Psoas muscle (tissue), 8 donors: ENCODE results near the gene VWA8. TPM values are rescaled to one million over a fixed set of nuclear protein-coding genes. Genes with fewer than 3 reads are reported as not detected.
A peak's percentile ranks its signal among the peaks of the same experiment; 100 is the strongest.

ENCODE experiments used
- ATAC-seq, 4 donors: fragments of 200-7000 bp; cut with Tn5 transposase; one replicate each; pipeline ENCODE4 v1.9.1; 2020; ENCODE audit warnings: moderate library complexity in 3 of 4, mild to moderate bottlenecking in 2 of 4
- DNase-seq, 2 donors: peaks; one replicate each; pipeline ENCODE4 v3.0.0-alpha.2; 2020
- H3K27ac ChIP-seq: fragments of 200-600 bp; one replicate; pipeline ENCODE4 v1.8.0; 2022
- H3K27me3 ChIP-seq, 3 donors: fragments of 200-600 bp in 1 of 3; one replicate each; pipeline versions ENCODE4 v1.6.1 to v1.8.0; 2013 to 2022; ENCODE audit warnings: low read length in 2 of 3, mild to moderate bottlenecking in 2 of 3, moderate library complexity in 1 of 3; ENCODE audit not compliant: insufficient read depth in 3 of 3
- H3K36me3 ChIP-seq, 2 donors: fragments of 200-600 bp in 1 of 2; one replicate each; pipeline versions ENCODE4 v1.6.1 to v1.8.0; 2013 to 2022; ENCODE audit warnings: low read depth in 1 of 2, mild to moderate bottlenecking in 1 of 2, moderate library complexity in 1 of 2; ENCODE audit not compliant: insufficient read depth in 1 of 2
- H3K4me1 ChIP-seq: fragments of 200-600 bp; one replicate; pipeline ENCODE4 v1.8.0; 2022
- H3K4me3 ChIP-seq: fragments of 200-600 bp; one replicate; pipeline ENCODE4 v1.8.0; 2022; ENCODE audit warnings: mild to moderate bottlenecking
- H3K9me3 ChIP-seq: fragments of 200-600 bp; one replicate; pipeline ENCODE4 v1.8.0; 2022
- WGBS, 3 donors: extraction: QIAGEN DNeasy Blood & Tissue Kit; methylation state at CpG; one replicate each; pipeline versions ENCODE4 v1.1.6 to v1.1.7; 2013; 5-methylcytosine and 5-hydroxymethylcytosine counted together
- intact Hi-C, 2 donors: fragments of 100-400 bp; cut with DNase I; formaldehyde crosslinking; loops; one replicate each; pipeline versions ENCODE4 v1.11.0 to v1.14.2; 2022
- polyA plus RNA-seq, 3 donors: library from polyadenylated mRNA; stranded (reverse); fragments of 200-250 nt; gene quantifications; one replicate each; pipeline ENCODE4 v1.2.3, GENCODE V29; 2013
- total RNA-seq, 4 donors: library from RNA; stranded (reverse); fragmentation: NEBNext Ultra II Directional in 2 of 4; extraction: Animal tissue kit (Norgen Biotek cat#: 25700) in 2 of 4; gene quantifications; one replicate each; pipeline versions ENCODE4 v1.2.1 to v1.2.4, GENCODE V29; 2021 to 2023
- TF ChIP-seq, protein P1 (sequence below): fragments of 200-600 bp; IDR thresholded peaks from one replicate; pipeline ENCODE4 v1.8.0; 2022; ENCODE audit warnings: antibody characterized with exemption
- donor health status: healthy with polysubstance abuse.
- donor health status: DM: no; HTN: no; CAD: no; lungs with moderate emphysema.
- donor health status: Bipolar disorder and iron deficiency.
- donor health status: healthy.
- donor health status: DM: yes; HTN: yes; CAD: no.
- donor health status: DM: no; HTN: no; CAD: no.
- donor health status: DM: no; HTN: no; CAD: no.
- donor health status: DM: yes; HTN: yes; CAD: no.

VWA8 gene
- total and polyA plus RNA-seq, 7 donors: 8.6 to 50.5 (median 30.1) TPM

DNA sequence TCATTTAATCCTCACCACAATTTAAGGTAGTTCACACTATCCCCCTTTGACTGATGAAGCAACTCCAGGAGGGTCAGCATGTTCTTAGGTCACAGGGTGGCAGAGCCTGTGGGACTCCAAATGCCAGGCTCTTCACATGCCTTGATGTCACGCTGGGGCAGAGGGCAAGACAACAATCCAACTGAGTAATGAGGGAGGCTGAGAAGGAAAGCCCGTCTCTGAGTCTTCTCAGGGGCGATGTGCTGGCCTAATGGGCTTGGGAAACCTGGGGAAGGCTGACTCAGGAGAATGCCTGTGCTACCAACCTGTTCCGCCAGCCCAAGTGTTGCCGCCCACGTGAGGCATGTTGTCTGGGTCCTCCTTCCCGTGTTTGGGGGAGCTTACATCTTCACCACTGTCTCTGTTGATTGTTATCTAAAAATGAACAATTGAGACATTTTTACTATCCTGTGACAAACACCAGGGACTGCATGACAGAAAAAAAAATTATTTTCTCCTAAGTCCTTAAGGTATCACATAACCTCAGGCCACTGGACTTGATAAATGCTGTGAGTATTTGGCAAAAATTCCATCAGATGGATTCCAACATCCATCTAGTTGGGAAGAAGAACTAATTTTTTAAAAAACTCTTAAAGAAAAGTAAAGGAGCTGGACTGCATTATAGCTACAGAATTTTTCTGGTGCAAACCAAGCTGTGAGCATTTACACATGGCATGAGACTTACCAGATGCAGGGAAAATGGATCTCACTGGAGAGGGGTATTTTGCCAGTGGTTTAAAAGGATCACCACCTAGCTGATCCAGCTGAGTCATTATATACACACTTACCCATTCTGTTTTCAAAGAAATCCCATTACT lies 346.0 kb downstream of the VWA8 start:
- intact Hi-C loops: loop anchor here in 1 of 2 donors (5.0 kb wide), 1 partner anchor 32 kb away; no protein-coding TSS in a partner anchor
- H3K4me3 ChIP-seq: no peak overlapping the region
- H3K27me3 ChIP-seq: no peaks in the 10 kb centered on the region
- H3K27ac ChIP-seq: no peak overlapping the region
- WGBS, 3 donors: 80 to 83% (median 81%) methylated on average over 7 of the region's 7 CpGs
- peaks cover under 1 to 28% of the 10 kb centered on the region in 2 donors for H3K36me3 ChIP-seq
- H3K4me1 ChIP-seq: peaks cover 5% of the 10 kb centered on the region
- TF ChIP-seq, protein P1, sequence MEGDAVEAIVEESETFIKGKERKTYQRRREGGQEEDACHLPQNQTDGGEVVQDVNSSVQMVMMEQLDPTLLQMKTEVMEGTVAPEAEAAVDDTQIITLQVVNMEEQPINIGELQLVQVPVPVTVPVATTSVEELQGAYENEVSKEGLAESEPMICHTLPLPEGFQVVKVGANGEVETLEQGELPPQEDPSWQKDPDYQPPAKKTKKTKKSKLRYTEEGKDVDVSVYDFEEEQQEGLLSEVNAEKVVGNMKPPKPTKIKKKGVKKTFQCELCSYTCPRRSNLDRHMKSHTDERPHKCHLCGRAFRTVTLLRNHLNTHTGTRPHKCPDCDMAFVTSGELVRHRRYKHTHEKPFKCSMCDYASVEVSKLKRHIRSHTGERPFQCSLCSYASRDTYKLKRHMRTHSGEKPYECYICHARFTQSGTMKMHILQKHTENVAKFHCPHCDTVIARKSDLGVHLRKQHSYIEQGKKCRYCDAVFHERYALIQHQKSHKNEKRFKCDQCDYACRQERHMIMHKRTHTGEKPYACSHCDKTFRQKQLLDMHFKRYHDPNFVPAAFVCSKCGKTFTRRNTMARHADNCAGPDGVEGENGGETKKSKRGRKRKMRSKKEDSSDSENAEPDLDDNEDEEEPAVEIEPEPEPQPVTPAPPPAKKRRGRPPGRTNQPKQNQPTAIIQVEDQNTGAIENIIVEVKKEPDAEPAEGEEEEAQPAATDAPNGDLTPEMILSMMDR: no peak
- no peak for DNase-seq
- peaks cover 4% of the 10 kb centered on the region for H3K9me3 ChIP-seq
- ATAC-seq: peak in 3 of 4 donors; percentile 40 to 66 (median 65)

DNA sequence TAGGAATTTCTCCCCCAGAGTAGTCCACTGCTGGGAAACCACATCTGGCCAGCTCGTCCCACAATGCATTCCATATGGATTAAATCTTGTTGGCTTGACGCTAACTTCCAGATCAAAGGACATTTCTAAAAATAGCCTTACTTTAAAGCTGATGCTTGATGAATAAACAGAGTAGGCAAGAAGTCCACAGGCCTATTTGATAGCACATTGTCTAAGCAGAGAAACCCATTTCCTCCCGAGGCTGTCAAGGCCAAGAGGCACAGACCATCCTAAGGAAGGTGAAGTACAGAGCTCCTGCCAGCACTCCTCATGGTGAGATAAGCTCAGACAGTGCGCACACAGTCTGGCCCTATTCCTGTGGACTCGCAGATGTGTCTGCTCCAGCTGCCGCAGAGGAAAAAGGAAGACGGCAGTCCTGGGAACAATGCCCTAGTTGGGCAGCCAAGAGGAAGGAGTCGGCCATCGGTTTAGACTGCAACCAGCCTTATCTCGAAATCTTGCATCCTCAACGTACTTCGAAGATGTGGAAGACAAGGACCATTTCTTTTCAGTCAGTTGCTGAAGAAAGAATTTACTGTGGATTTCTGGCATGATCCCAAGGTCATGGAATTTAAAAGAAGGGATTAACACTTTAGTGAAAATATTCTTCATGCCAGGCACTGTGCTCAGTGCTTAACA lies 346.8 kb downstream of the VWA8 start:
- Histone ChIP-seq H3K36me3 (peaks cover 3 to 36% of the 10 kb centered on the region in 2 donors), H3K9me3 (peaks cover 4% of the 10 kb centered on the region), H3K4me1 (peaks cover 5% of the 10 kb centered on the region), H3K27ac (peak overlapping the region; percentile 39), H3K27me3 (no peaks in the 10 kb centered on the region), H3K4me3 (no peak overlapping the region)
- peak; percentile 51 to 78 (median 72) for ATAC-seq
- TF ChIP-seq, protein P1: no peak
- 16 to 30% (median 24%) methylated on average over 12 of the region's 12 CpGs for WGBS, 3 donors
- peak; percentile 55 to 68 for DNase-seq
- intact Hi-C loops: loop anchor here in 1 of 2 donors (5.0 kb wide), 1 partner anchor 33 kb away; no protein-coding TSS in a partner anchor

DNA sequence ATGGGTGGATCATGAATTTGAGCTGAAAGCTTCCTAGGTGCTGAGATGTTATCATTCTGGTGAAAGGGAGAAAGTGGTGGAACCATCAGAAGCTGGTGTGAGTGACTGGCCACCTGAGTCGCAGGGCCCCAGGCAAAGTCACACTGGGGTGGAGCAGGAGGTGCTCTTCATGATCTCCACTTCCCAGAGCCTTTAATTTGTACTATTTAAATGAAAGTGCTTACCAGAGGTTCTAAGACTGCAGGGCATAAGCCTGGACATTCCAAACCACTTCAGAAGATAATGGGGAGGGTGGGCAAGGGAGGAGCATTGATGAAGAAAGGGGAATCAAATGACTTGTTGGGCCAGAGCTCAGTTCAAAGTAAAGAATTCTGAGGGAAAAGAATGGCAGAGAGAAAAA lies 347.4 kb downstream of the VWA8 start:
- intact Hi-C loops: loop anchor here in 1 of 2 donors (5.0 kb wide), 1 partner anchor 34 kb away; no protein-coding TSS in a partner anchor
- TF ChIP-seq, protein P1: no peak
- no peaks in the 10 kb centered on the region for H3K9me3 ChIP-seq
- no peak overlapping the region for H3K4me3 ChIP-seq
- H3K27ac ChIP-seq: peak overlapping the region; percentile 39
- no peak for ATAC-seq
- DNase-seq: no peak
- WGBS, 3 donors: 86 to 100% (median 93%) methylated on average over 1 of the region's 1 CpG
- peaks cover 5% of the 10 kb centered on the region for H3K4me1 ChIP-seq
- H3K36me3 ChIP-seq: peaks cover 3 to 42% of the 10 kb centered on the region in 2 donors
- no peaks in the 10 kb centered on the region for H3K27me3 ChIP-seq

DNA sequence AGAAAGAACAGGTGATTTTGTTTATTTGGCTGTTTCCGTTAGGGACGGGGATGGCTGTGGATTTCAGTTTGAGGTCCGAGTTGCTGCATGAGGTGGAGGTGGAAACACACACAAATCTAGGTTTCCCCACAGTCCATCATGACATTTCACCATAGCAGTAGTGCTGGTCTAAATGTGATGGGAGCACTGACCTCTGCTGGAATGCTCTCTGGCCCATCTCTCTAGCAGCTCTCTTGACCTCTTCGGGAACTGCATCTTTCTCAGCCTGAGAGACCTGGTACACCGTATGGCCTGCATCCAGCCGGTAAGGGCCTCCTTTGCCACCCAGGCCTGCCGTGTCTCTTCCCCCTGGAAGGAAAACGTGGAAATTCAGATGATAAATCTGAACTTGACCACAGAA lies 349.5 kb downstream of the VWA8 start:
- Histone ChIP-seq H3K4me3 (no peak overlapping the region), H3K4me1 (peaks cover 5% of the 10 kb centered on the region), H3K9me3 (no peaks in the 10 kb centered on the region), H3K36me3 (peaks cover 3 to 63% of the 10 kb centered on the region in 2 donors), H3K27ac (peak overlapping the region; percentile 60), H3K27me3 (no peaks in the 10 kb centered on the region)
- TF ChIP-seq, protein P1: no peak
- 95% methylated on average over 8 of the region's 8 CpGs for WGBS, 3 donors
- intact Hi-C loops: loop anchor here in 1 of 2 donors (5.0 kb wide), 1 partner anchor 36 kb away; no protein-coding TSS in a partner anchor
- DNase-seq (no peak), ATAC-seq (no peak)
